Germinal center (tissue), 1 donor: Measurements from ENCODE around the gene PLA2R1.
"Not testable (repeated sequence)": the region's sequence is repeated elsewhere in the genome, so short reads cannot be mapped to it uniquely, and the experiment has no call there.

Experiments used
- DNase-seq: peaks from one replicate; pipeline ENCODE4 v3.0.0; 2012; ENCODE audit warnings: mixed read lengths, low spot score

The PLA2R1 gene

GRCh38 chr2:160063879-160064612 is 1.6 kb upstream of the PLA2R1 start:
- no peak for DNase-seq

- DNase-seq = no peak
These were observed 856 bp upstream of the PLA2R1 start for GRCh38 chr2:160063271-160063670.

GRCh38 chr2:160061944-160062291 is 497 bp downstream of the PLA2R1 start:
- DNase-seq = no peak

GRCh38 chr2:160061533-160061932 is 882 bp downstream of the PLA2R1 start:
- no peak for DNase-seq

- DNase-seq = no peak
These were observed 2.1 kb downstream of the PLA2R1 start for GRCh38 chr2:160060297-160060696.

- no peak for DNase-seq
These were observed 5.1 kb downstream of the PLA2R1 start for GRCh38 chr2:160057356-160057755.

GRCh38 chr2:160055726-160056108 is 6.7 kb downstream of the PLA2R1 start:
- no peak for DNase-seq

- DNase-seq = no peak
These were observed 7.3 kb downstream of the PLA2R1 start for GRCh38 chr2:160054984-160055725.

- DNase-seq = no peak
These were observed 8.5 kb downstream of the PLA2R1 start for GRCh38 chr2:160053946-160054345.

GRCh38 chr2:160052531-160052930 is 9.9 kb downstream of the PLA2R1 start:
- DNase-seq = no peak

- no peak for DNase-seq
These were observed 11.0 kb downstream of the PLA2R1 start for GRCh38 chr2:160051371-160051800.

GRCh38 chr2:160050147-160050546 is 12.3 kb downstream of the PLA2R1 start:
- no peak for DNase-seq

GRCh38 chr2:160045703-160046210 is 16.7 kb downstream of the PLA2R1 start:
- DNase-seq = no peak

- DNase-seq = no peak
These were observed 17.7 kb downstream of the PLA2R1 start for GRCh38 chr2:160044728-160045127.

- no peak for DNase-seq
These were observed 19.1 kb downstream of the PLA2R1 start for GRCh38 chr2:160043265-160043664.

- no peak for DNase-seq
These were observed 20.4 kb downstream of the PLA2R1 start for GRCh38 chr2:160042054-160042453.

GRCh38 chr2:160041091-160041490 is 21.3 kb downstream of the PLA2R1 start:
- no peak for DNase-seq

GRCh38 chr2:160039166-160039903 is 23.1 kb downstream of the PLA2R1 start:
- DNase-seq = no peak

- not testable (repeated sequence) for DNase-seq
These were observed 23.8 kb downstream of the PLA2R1 start for GRCh38 chr2:160038662-160039061.

- no peak for DNase-seq
These were observed 25.7 kb downstream of the PLA2R1 start for GRCh38 chr2:160036736-160037135.

- no peak for DNase-seq
These were observed 27.3 kb downstream of the PLA2R1 start for GRCh38 chr2:160035125-160035524.

- DNase-seq = no peak
These were observed 28.0 kb downstream of the PLA2R1 start for GRCh38 chr2:160034396-160034795.
